Activated CD4-positive, alpha-beta T cell treated with anti-CD3 and anti-CD28 coated beads for 36 hours (primary cell): Measurements from ENCODE around the gene AHRR. TPM values are rescaled to one million over a fixed set of nuclear protein-coding genes. Genes with fewer than 3 reads are reported as not detected.

Experiments used
- ATAC-seq: fragments of 200-7000 bp; cut with Tn5 transposase; one replicate; pipeline ENCODE4 v1.10.0; 2021; ENCODE audit warnings: mild to moderate bottlenecking, moderate library complexity
- CTCF ChIA-PET: fragments of 350-600 bp; sonication (Branson Sonifier 250); formaldehyde crosslinking; loops from one replicate; lab custom pipeline; 2021; ENCODE audit warnings: antibody characterized with exemption; lab: Charles Lee
- POLR2A ChIA-PET: fragments of 350-600 bp; sonication (Branson Sonifier 250); formaldehyde crosslinking; loops from one replicate; lab custom pipeline; 2021; ENCODE audit warnings: antibody characterized with exemption, inconsistent platforms; lab: Charles Lee
- DNase-seq: peaks from one replicate; pipeline ENCODE4 v3.0.0-alpha.2; 2020
- H3K27ac Mint-ChIP-seq: one replicate; pipeline ENCODE4 v1.8.0; 2021; ENCODE audit warnings: mixed read lengths
- H3K27me3 Mint-ChIP-seq: one replicate; pipeline ENCODE4 v1.8.0; 2021; ENCODE audit warnings: mixed read lengths
- H3K36me3 Mint-ChIP-seq: one replicate; pipeline ENCODE4 v1.8.0; 2021; ENCODE audit warnings: low read depth, mixed read lengths
- H3K4me1 Mint-ChIP-seq: one replicate; pipeline ENCODE4 v1.8.0; 2021; ENCODE audit warnings: mixed read lengths
- H3K4me3 Mint-ChIP-seq: one replicate; pipeline ENCODE4 v1.8.0; 2021; ENCODE audit warnings: mild to moderate bottlenecking, moderate library complexity, mixed read lengths
- H3K9me3 Mint-ChIP-seq: one replicate; pipeline ENCODE4 v1.8.0; 2021; ENCODE audit warnings: low read depth, mixed read lengths
- intact Hi-C, 2 experiments: fragments of 100-400 bp; cut with DNase I in 1 of 2; cut with micrococcal nuclease in 1 of 2; formaldehyde crosslinking; loops; one replicate each; pipeline versions ENCODE4 v1.14.2 to v1.15.1; 2022 to 2024; cut with DNase I, micrococcal nuclease
- total RNA-seq, 2 experiments: library from RNA; stranded (reverse); gene quantifications; one replicate each; pipeline ENCODE4 v1.2.3, GENCODE V29; 2021

The AHRR gene
- total RNA-seq, 2 experiments from 2014 or later: 15.1 to 20.5 TPM

- Mint-ChIP-seq H3K4me3 (peak overlapping the region; percentile 68), H3K36me3 (peaks cover 12% of the 10 kb centered on the region), H3K27me3 (peaks cover 4% of the 10 kb centered on the region), H3K4me1 (peaks cover 15% of the 10 kb centered on the region), H3K9me3 (no peaks in the 10 kb centered on the region), H3K27ac (no peak overlapping the region)
- DNase-seq (no peak), ATAC-seq (no peak)
- POLR2A ChIA-PET: no interaction called here
- CTCF ChIA-PET: interaction anchor here (0.7 kb wide), 1 partner anchor 29 kb away, joined by 3 read pairs; no protein-coding TSS in a partner anchor
- intact Hi-C loops: loop anchor here in 1 of 2 experiments (10.0 kb wide), 1 partner anchor 869 kb away; the partner anchor contains the start of gene CLPTM1L
Measured at GRCh38 chr5:475704-476101, 154.2 kb downstream of the AHRR start.

- no peak for ATAC-seq
- H3K36me3 Mint-ChIP-seq: peaks cover 8% of the 10 kb centered on the region
- H3K4me3 Mint-ChIP-seq: no peak overlapping the region
- DNase-seq: no peak
- ChIA-PET POLR2A (no interaction called here), CTCF (interaction anchor here (0.7 to 1.6 kb wide), 3 partner anchors 29 to 70 kb away, joined by 4 to 5 read pairs (median 5); no protein-coding TSS in a partner anchor)
- peaks cover 10% of the 10 kb centered on the region for H3K4me1 Mint-ChIP-seq
- peaks cover 4% of the 10 kb centered on the region for H3K27me3 Mint-ChIP-seq
- intact Hi-C loops: loop anchor here in 1 of 2 experiments (10.0 kb wide), 1 partner anchor 869 kb away; the partner anchor contains the start of gene CLPTM1L
- no peaks in the 10 kb centered on the region for H3K9me3 Mint-ChIP-seq
- H3K27ac Mint-ChIP-seq: no peak overlapping the region
Measured at GRCh38 chr5:476102-476813, 154.7 kb downstream of the AHRR start.

- Mint-ChIP-seq H3K36me3 (peaks cover 2% of the 10 kb centered on the region), H3K27ac (no peak overlapping the region), H3K4me3 (no peak overlapping the region), H3K9me3 (no peaks in the 10 kb centered on the region), H3K27me3 (peaks cover 6% of the 10 kb centered on the region), H3K4me1 (peaks cover 4% of the 10 kb centered on the region)
- CTCF ChIA-PET: interaction anchor here (0.5 to 1.6 kb wide), 4 partner anchors 30 to 71 kb away, joined by 3 to 5 read pairs (median 4); no protein-coding TSS in a partner anchor
- intact Hi-C loops: loop anchor here in 1 of 2 experiments (10.0 kb wide), 1 partner anchor 868 kb away; the partner anchor contains the start of gene CLPTM1L
- no peak for ATAC-seq
- DNase-seq: no peak
- POLR2A ChIA-PET: no interaction called here
Measured at GRCh38 chr5:476814-477175, 155.3 kb downstream of the AHRR start.

- ChIA-PET POLR2A (no interaction called here), CTCF (interaction anchor here (0.5 to 1.6 kb wide), 3 partner anchors 30 to 52 kb away, joined by 3 to 5 read pairs (median 5); no protein-coding TSS in a partner anchor)
- intact Hi-C loops: loop anchor here in 1 of 2 experiments (10.0 kb wide), 1 partner anchor 868 kb away; the partner anchor contains the start of gene CLPTM1L
- H3K4me1 Mint-ChIP-seq: peaks cover 2% of the 10 kb centered on the region
- H3K27me3 Mint-ChIP-seq: peaks cover 6% of the 10 kb centered on the region
- H3K36me3 Mint-ChIP-seq: no peaks in the 10 kb centered on the region
- H3K4me3 Mint-ChIP-seq: no peak overlapping the region
- H3K9me3 Mint-ChIP-seq: no peaks in the 10 kb centered on the region
- no peak for ATAC-seq
- H3K27ac Mint-ChIP-seq: no peak overlapping the region
- no peak for DNase-seq
Measured at GRCh38 chr5:477247-477646, 155.7 kb downstream of the AHRR start.

GRCh38 chr5:477871-478270 is 156.4 kb downstream of the AHRR start:
- ChIA-PET CTCF (interaction anchor here (1.6 kb wide), 1 partner anchor 31 kb away, joined by 5 read pairs; no protein-coding TSS in a partner anchor), POLR2A (no interaction called here)
- DNase-seq: no peak
- Mint-ChIP-seq H3K27ac (no peak overlapping the region), H3K4me1 (peaks cover 2% of the 10 kb centered on the region), H3K27me3 (peaks cover 6% of the 10 kb centered on the region), H3K36me3 (no peaks in the 10 kb centered on the region), H3K9me3 (no peaks in the 10 kb centered on the region), H3K4me3 (no peak overlapping the region)
- intact Hi-C loops: loop anchor here in 1 of 2 experiments (10.0 kb wide), 1 partner anchor 867 kb away; the partner anchor contains the start of gene CLPTM1L
- ATAC-seq: no peak

- ChIA-PET POLR2A (no interaction called here), CTCF (interaction anchor here (1.6 kb wide), 1 partner anchor 32 kb away, joined by 5 read pairs; no protein-coding TSS in a partner anchor)
- Mint-ChIP-seq H3K27me3 (peaks cover 6% of the 10 kb centered on the region), H3K4me1 (peaks cover 2% of the 10 kb centered on the region), H3K9me3 (no peaks in the 10 kb centered on the region), H3K27ac (no peak overlapping the region), H3K36me3 (no peaks in the 10 kb centered on the region), H3K4me3 (no peak overlapping the region)
- DNase-seq (no peak), ATAC-seq (no peak)
- intact Hi-C loops: loop anchor here in 1 of 2 experiments (10.0 kb wide), 1 partner anchor 866 kb away; the partner anchor contains the start of gene CLPTM1L
Measured at GRCh38 chr5:478369-478981, 157.0 kb downstream of the AHRR start.

GRCh38 chr5:478982-479535 is 157.5 kb downstream of the AHRR start:
- no peak for ATAC-seq
- CTCF ChIA-PET: no interaction called here
- H3K4me3 Mint-ChIP-seq: no peak overlapping the region
- POLR2A ChIA-PET: no interaction called here
- H3K27ac Mint-ChIP-seq: no peak overlapping the region
- no peak for DNase-seq
- no peaks in the 10 kb centered on the region for H3K9me3 Mint-ChIP-seq
- peaks cover 6% of the 10 kb centered on the region for H3K27me3 Mint-ChIP-seq
- H3K36me3 Mint-ChIP-seq: no peaks in the 10 kb centered on the region
- H3K4me1 Mint-ChIP-seq: peaks cover 2% of the 10 kb centered on the region
- intact Hi-C loops: loop anchor here in 1 of 2 experiments (10.0 kb wide), 1 partner anchor 866 kb away; the partner anchor contains the start of gene CLPTM1L

- intact Hi-C loops: loop anchor here in 1 of 2 experiments (10.0 kb wide), 1 partner anchor 865 kb away; the partner anchor contains the start of gene CLPTM1L
- Mint-ChIP-seq H3K36me3 (no peaks in the 10 kb centered on the region), H3K9me3 (no peaks in the 10 kb centered on the region), H3K4me1 (peaks cover 2% of the 10 kb centered on the region), H3K27ac (no peak overlapping the region), H3K4me3 (no peak overlapping the region), H3K27me3 (peaks cover 6% of the 10 kb centered on the region)
- ChIA-PET POLR2A (interaction anchor here (0.7 kb wide), 1 partner anchor 33 kb away, joined by 4 read pairs; no protein-coding TSS in a partner anchor), CTCF (no interaction called here)
- no peak for ATAC-seq
- no peak for DNase-seq
Measured at GRCh38 chr5:479566-480319, 158.2 kb downstream of the AHRR start.

- CTCF ChIA-PET: no interaction called here
Measured at GRCh38 chr5:481347-481746, 159.8 kb downstream of the AHRR start.

GRCh38 chr5:482021-482420 is 160.5 kb downstream of the AHRR start:
- ChIA-PET POLR2A (no interaction called here), CTCF (no interaction called here)
- intact Hi-C loops: no loop called here
- ATAC-seq (no peak), DNase-seq (no peak)
- no peaks in the 10 kb centered on the region for H3K36me3 Mint-ChIP-seq
- H3K27ac Mint-ChIP-seq: no peak overlapping the region
- H3K4me1 Mint-ChIP-seq: peaks cover 6% of the 10 kb centered on the region
- H3K4me3 Mint-ChIP-seq: no peak overlapping the region
- H3K27me3 Mint-ChIP-seq: peaks cover 8% of the 10 kb centered on the region
- no peaks in the 10 kb centered on the region for H3K9me3 Mint-ChIP-seq

More at GRCh38 chr5:481347-481746, 159.8 kb downstream of the AHRR start:
- Mint-ChIP-seq H3K27me3 (peaks cover 8% of the 10 kb centered on the region), H3K4me1 (peaks cover 5% of the 10 kb centered on the region), H3K36me3 (no peaks in the 10 kb centered on the region), H3K4me3 (no peak overlapping the region), H3K9me3 (no peaks in the 10 kb centered on the region), H3K27ac (no peak overlapping the region)
- POLR2A ChIA-PET: no interaction called here
- intact Hi-C loops: no loop called here
- DNase-seq: no peak
- no peak for ATAC-seq
